IMR-90 (cell line): ENCODE measurements around the gene SMYD2. TPM values are rescaled to one million over a fixed set of nuclear protein-coding genes. Genes with fewer than 3 reads are reported as not detected.

Experiments used
- ATAC-seq: fragments of 200-7000 bp; cut with Tn5 transposase; 2 replicates; pipeline ENCODE4 v1.9.1; 2020; ENCODE audit warnings: low read depth, mild to moderate bottlenecking, moderate library complexity
- BruUV-seq: library from RNA; stranded (reverse); fragments of 400-500 nt; replicated peaks from 2 replicates; lab custom pipeline; 2021; lab: Mats Ljungman, UMichigan
- CTCF ChIA-PET: fragments of 300-600 bp; formaldehyde crosslinking; extraction: SDS; loops from one replicate; lab custom pipeline; 2021; ENCODE audit warnings: antibody characterized with exemption; lab: Yijun Ruan, JAX
- POLR2A ChIA-PET: fragments of 300-600 bp; sonication (Branson Sonifier 250); formaldehyde crosslinking; loops from one replicate; lab custom pipeline; 2022; ENCODE audit warnings: antibody characterized with exemption; ENCODE audit not compliant: unreplicated experiment; lab: Charles Lee
- DNase-seq: peaks from one replicate; pipeline ENCODE4 v3.0.0; 2013
- H2AFZ ChIP-seq: replicated peaks from 2 replicates; pipeline ENCODE3; 2013; ENCODE audit warnings: low read length, mild to moderate bottlenecking; ENCODE audit not compliant: poor library complexity
- H2AK5ac ChIP-seq: 2 replicates; pipeline ENCODE4 v1.6.1; 2013; ENCODE audit warnings: low read depth, low read length, inconsistent platforms
- H2AK9ac ChIP-seq: replicated peaks from 2 replicates; pipeline ENCODE3; 2013; ENCODE audit warnings: mild to moderate bottlenecking, low read depth, low read length, moderate library complexity; ENCODE audit not compliant: poor library complexity
- H2BK120ac ChIP-seq: 2 replicates; pipeline ENCODE4 v1.6.1; 2013; ENCODE audit warnings: low read depth, low read length, inconsistent platforms
- H2BK15ac ChIP-seq: 3 replicates; pipeline ENCODE4 v1.6.1; 2013; ENCODE audit warnings: low read depth, low read length, inconsistent platforms
- H2BK20ac ChIP-seq: 2 replicates; pipeline ENCODE4 v1.6.1; 2013; ENCODE audit warnings: low read depth, mild to moderate bottlenecking, inconsistent platforms, low read length, moderate library complexity
- H2BK5ac ChIP-seq: 2 replicates; pipeline ENCODE4 v1.6.1; 2013; ENCODE audit warnings: mild to moderate bottlenecking, low read depth, low read length, inconsistent platforms; ENCODE audit not compliant: poor library complexity, severe bottlenecking
- H3K14ac ChIP-seq: replicated peaks from 2 replicates; pipeline ENCODE4 v1.6.1; 2013; ENCODE audit warnings: low read depth, low read length, inconsistent platforms
- H3K18ac ChIP-seq: 2 replicates; pipeline ENCODE4 v1.6.1; 2013; ENCODE audit warnings: low read depth, low read length, control low read depth
- H3K23ac ChIP-seq: 2 replicates; pipeline ENCODE4 v1.6.1; 2013; ENCODE audit warnings: low read depth, low read length, inconsistent platforms
- H3K27ac ChIP-seq: 2 replicates; pipeline ENCODE4 v1.5.1; 2013; ENCODE audit warnings: mild to moderate bottlenecking, control low read depth, low read length; ENCODE audit not compliant: insufficient read depth
- H3K27me3 ChIP-seq: 2 replicates; pipeline ENCODE4 v1.6.1; 2013; ENCODE audit warnings: low read length; ENCODE audit not compliant: control insufficient read depth, insufficient read depth
- H3K36me3 ChIP-seq: 2 replicates; pipeline ENCODE4 v1.6.1; 2013; ENCODE audit warnings: low read length, mixed read lengths; ENCODE audit not compliant: control insufficient read depth, insufficient read depth
- H3K4ac ChIP-seq: 2 replicates; pipeline ENCODE4 v1.6.1; 2013; ENCODE audit warnings: low read depth, low read length, inconsistent platforms
- H3K4me1 ChIP-seq: 2 replicates; pipeline ENCODE4 v1.6.1; 2013; ENCODE audit warnings: low read length, mixed read lengths; ENCODE audit not compliant: control insufficient read depth, insufficient read depth
- H3K4me2 ChIP-seq: 2 replicates; pipeline ENCODE4 v1.6.1; 2013; ENCODE audit warnings: low read depth, mild to moderate bottlenecking, control low read depth, low read length, moderate library complexity
- H3K4me3 ChIP-seq: 2 replicates; pipeline ENCODE4 v1.5.1; 2013; ENCODE audit warnings: low read depth, mild to moderate bottlenecking, control low read depth, low read length, moderate library complexity; ENCODE audit not compliant: insufficient read depth
- H3K56ac ChIP-seq: 2 replicates; pipeline ENCODE4 v1.6.1; 2013; ENCODE audit warnings: low read length, inconsistent platforms; ENCODE audit not compliant: insufficient read depth; ENCODE audit errors: extremely low read depth
- H3K79me1 ChIP-seq, 2 experiments: 2 replicates each; pipeline ENCODE4 v1.6.1; 2013; ENCODE audit warnings: low read length in 2 of 2, inconsistent platforms in 1 of 2, low read depth in 1 of 2
- H3K9ac ChIP-seq: 2 replicates; pipeline ENCODE4 v1.6.1; 2013; ENCODE audit warnings: low read depth, low read length, control low read depth
- H3K9me1 ChIP-seq: 2 replicates; pipeline ENCODE4 v1.6.1; 2013; ENCODE audit warnings: low read length, inconsistent platforms; ENCODE audit not compliant: insufficient read depth
- H3K9me3 ChIP-seq: 2 replicates; pipeline ENCODE4 v1.6.1; 2013; ENCODE audit warnings: low read length; ENCODE audit not compliant: control insufficient read depth, insufficient read depth
- H4K20me1 ChIP-seq: 2 replicates; pipeline ENCODE4 v1.6.1; 2013; ENCODE audit warnings: low read length, inconsistent platforms; ENCODE audit not compliant: insufficient read depth
- H4K5ac ChIP-seq: 2 replicates; pipeline ENCODE4 v1.6.1; 2013; ENCODE audit warnings: mild to moderate bottlenecking, low read depth, low read length, control low read depth
- H4K8ac ChIP-seq, 2 experiments: 2 replicates each; pipeline ENCODE4 v1.6.1; 2013; ENCODE audit warnings: low read depth in 2 of 2, low read length in 2 of 2, control low read depth in 1 of 2, inconsistent platforms in 1 of 2
- H4K91ac ChIP-seq: 2 replicates; pipeline ENCODE4 v1.6.1; 2013; ENCODE audit warnings: low read depth, low read length, inconsistent platforms; ENCODE audit not compliant: insufficient read depth
- BHLHE40 ChIP-seq: fragments of 150-350 bp; IDR thresholded peaks from 2 replicates; pipeline ENCODE4 v1.6.1; 2016; ENCODE audit warnings: mild to moderate bottlenecking, low read depth, low read length
- CEBPB ChIP-seq: IDR thresholded peaks from 2 replicates; pipeline ENCODE4 v1.6.1; 2012; ENCODE audit warnings: low read depth, low read length, improper control_type of control experiment
- CHD1 ChIP-seq: IDR thresholded peaks from 2 replicates; pipeline ENCODE4 v1.6.1; 2012; ENCODE audit warnings: low read depth, low read length, improper control_type of control experiment
- CTCF ChIP-seq: conservative IDR thresholded peaks from 2 replicates; pipeline ENCODE4 v1.5.1; 2012; ENCODE audit warnings: mild to moderate bottlenecking, low read depth, low read length, improper control_type of control experiment
- ELK1 ChIP-seq: fragments of 150-350 bp; IDR thresholded peaks from 2 replicates; pipeline ENCODE4 v1.6.1; 2016; ENCODE audit warnings: low read depth, mild to moderate bottlenecking, low read length, moderate library complexity, borderline replicate concordance
- FOS ChIP-seq: fragments of 150-350 bp; IDR thresholded peaks from 2 replicates; pipeline ENCODE4 v1.6.1; 2016; ENCODE audit warnings: low read depth, low read length
- MAFK ChIP-seq: IDR thresholded peaks from 2 replicates; pipeline ENCODE4 v1.6.1; 2012; ENCODE audit warnings: low read depth, low read length, improper control_type of control experiment
- MAZ ChIP-seq: IDR thresholded peaks from 2 replicates; pipeline ENCODE4 v1.6.1; 2012; ENCODE audit warnings: low read depth, mild to moderate bottlenecking, low read length, improper control_type of control experiment, moderate library complexity, borderline replicate concordance
- MXI1 ChIP-seq: IDR thresholded peaks from 2 replicates; pipeline ENCODE4 v1.6.1; 2012; ENCODE audit warnings: low read depth, mild to moderate bottlenecking, low read length, moderate library complexity, borderline replicate concordance
- NFE2L2 ChIP-seq: fragments of 150-350 bp; IDR thresholded peaks from 2 replicates; pipeline ENCODE4 v1.6.1; 2016; ENCODE audit warnings: low read depth, mild to moderate bottlenecking, low read length
- POLR2A ChIP-seq: IDR thresholded peaks from 2 replicates; pipeline ENCODE4 v1.6.1; 2012; ENCODE audit warnings: mild to moderate bottlenecking, low read depth, low read length
- RAD21 ChIP-seq: IDR thresholded peaks from 2 replicates; pipeline ENCODE4 v1.6.1; 2012; ENCODE audit warnings: low read length, improper control_type of control experiment
- RCOR1 ChIP-seq: IDR thresholded peaks from 2 replicates; pipeline ENCODE4 v1.6.1; 2012; ENCODE audit warnings: mild to moderate bottlenecking, low read length, improper control_type of control experiment; ENCODE audit not compliant: insufficient replicate concordance
- RFX5 ChIP-seq: IDR thresholded peaks from 2 replicates; pipeline ENCODE4 v1.8.0; 2012; ENCODE audit warnings: low read depth, mild to moderate bottlenecking, low read length, moderate library complexity
- SMC3 ChIP-seq: fragments of 150-350 bp; IDR thresholded peaks from 2 replicates; pipeline ENCODE4 v1.6.1; 2016; ENCODE audit warnings: low read depth, mild to moderate bottlenecking, antibody characterized with exemption, low read length, moderate library complexity
- USF2 ChIP-seq: fragments of 150-350 bp; IDR thresholded peaks from 2 replicates; pipeline ENCODE4 v1.6.1; 2017; ENCODE audit warnings: mild to moderate bottlenecking, antibody characterized with exemption, low read length, low read depth
- WGBS, 2 experiments: methylation state at CpG; one replicate each; pipeline versions ENCODE4 v1.1.5 to v1.1.7; 2013; ENCODE audit warnings: missing lambda C conversion rate in 2 of 2; ENCODE audit not compliant: insufficient read length in 1 of 2; ENCODE audit errors: extremely low coverage in 2 of 2; 5-methylcytosine and 5-hydroxymethylcytosine counted together
- dilution Hi-C: fragments of 300-500 bp; cut with HindIII; formaldehyde crosslinking; loops from one replicate; pipeline ENCODE4 v1.14.3; 2018; ENCODE audit warnings: low sequenced_read_pairs; ENCODE audit not compliant: unreplicated experiment
- in situ Hi-C: fragments of 300-500 bp; cut with MboI; formaldehyde crosslinking; loops from 3 replicates; pipeline ENCODE4 v1.14.3; 2019; ENCODE audit warnings: low sequenced_read_pairs, inconsistent platforms, mixed read lengths
- intact Hi-C: fragments of 100-400 bp; cut with micrococcal nuclease; formaldehyde crosslinking; loops from 2 replicates; pipeline ENCODE4 v1.10.0; 2022
- polyA plus RNA-seq, 3 experiments: library from polyadenylated mRNA; depleted of rRNA; stranded (reverse); fragments of >200 nt; gene quantifications; 2 replicates each; pipeline ENCODE4 v1.2.3, GENCODE V29; 2012; ENCODE audit warnings: low replicate concordance in 1 of 3
- total RNA-seq: library from RNA; depleted of rRNA; stranded (reverse); fragments of >200 nt; gene quantifications from 2 replicates; pipeline ENCODE4 v1.2.3, GENCODE V29; 2012

Gene SMYD2
- total and polyA plus RNA-seq, 2 of the 4 experiments (the other 2 are of a cell fraction), result 32.7 to 61.7 TPM

- Histone ChIP-seq H3K79me1 (no peaks in the 10 kb centered on the region), H2BK5ac (no peak overlapping the region), H3K14ac (no peak overlapping the region), H2BK20ac (no peak overlapping the region), H4K5ac (no peak overlapping the region), H3K56ac (no peak overlapping the region), H4K20me1 (no peaks in the 10 kb centered on the region), H3K36me3 (no peaks in the 10 kb centered on the region), H2BK15ac (no peak overlapping the region), H3K4ac (no peak overlapping the region), H2BK120ac (no peak overlapping the region), H3K4me3 (no peak overlapping the region), H2AK5ac (no peak overlapping the region), H3K23ac (no peak overlapping the region), H3K9ac (no peak overlapping the region), H2AFZ (no peak overlapping the region), H3K27me3 (peaks cover 10% of the 10 kb centered on the region), H3K27ac (no peak overlapping the region), H3K4me1 (no peaks in the 10 kb centered on the region), H3K9me3 (no peaks in the 10 kb centered on the region), H2AK9ac (no peak overlapping the region), H3K4me2 (no peak overlapping the region), H3K9me1 (no peaks in the 10 kb centered on the region), H3K18ac (no peak overlapping the region), H4K91ac (no peak overlapping the region), H4K8ac (no peak overlapping the region)
- BruUV-seq, result no TSS peak
- dilution Hi-C loops (no loop called here), in situ Hi-C loops (loop anchor here (5.0 kb wide), 1 partner anchor 50 kb away; no protein-coding TSS in a partner anchor), intact Hi-C loops (no loop called here)
- ChIA-PET POLR2A (no interaction called here), CTCF (interaction anchor here (1.0 to 3.1 kb wide), 3 partner anchors 10 to 60 kb away, joined by 3 to 17 read pairs (median 3); no protein-coding TSS in a partner anchor)
- no CpG with 5 or more reads among the region's 4 CpGs for WGBS, 2 experiments
- ATAC-seq, result no peak
- no peak for DNase-seq
- no peak for TF ChIP-seq MAFK
- TF ChIP-seq CTCF, result no peak
- no peak for TF ChIP-seq CHD1
- no peak for TF ChIP-seq CEBPB
- no peak for TF ChIP-seq RCOR1
- no peak for TF ChIP-seq NFE2L2
- no peak for TF ChIP-seq ELK1
- TF ChIP-seq USF2, result no peak
- no peak for TF ChIP-seq POLR2A
- TF ChIP-seq FOS, result no peak
- no peak for TF ChIP-seq MXI1
- TF ChIP-seq RAD21, result no peak
- no peak for TF ChIP-seq SMC3
- no peak for TF ChIP-seq BHLHE40
- TF ChIP-seq MAZ, result no peak
- no peak for TF ChIP-seq RFX5
Observed at GRCh38 chr1:214271995-214272731, 8.8 kb upstream of the SMYD2 start.
